Smooth muscle cell (in vitro differentiated cells): ENCODE measurements around the gene NOTCH1. TPM values are rescaled to one million over a fixed set of nuclear protein-coding genes. Genes with fewer than 3 reads are reported as not detected.

Experiments
- DNase-seq: peaks from one replicate; lab custom pipeline; 2025; ENCODE audit not compliant: unreplicated experiment; lab: John Stamatoyannopoulos, UW
- H2AFZ ChIP-seq: fragments of 200-600 bp; sonication (generic); 2 replicates; pipeline ENCODE4 v1.6.0; 2016; ENCODE audit warnings: antibody characterized with exemption, low read depth, mild to moderate bottlenecking
- H3F3A ChIP-seq: fragments of 200-600 bp; sonication (generic); 2 replicates; pipeline ENCODE4 v1.6.0; 2017; ENCODE audit warnings: antibody characterized with exemption, low read depth
- H3K27ac ChIP-seq: fragments of 200-600 bp; sonication (generic); 2 replicates; pipeline ENCODE4 v1.5.1; 2016; ENCODE audit warnings: low read depth, mild to moderate bottlenecking
- H3K27me3 ChIP-seq: fragments of 200-600 bp; sonication (generic); 2 replicates; pipeline ENCODE4 v1.6.1; 2016; ENCODE audit warnings: low read depth, mild to moderate bottlenecking
- H3K36me3 ChIP-seq: fragments of 200-600 bp; sonication (generic); 2 replicates; pipeline ENCODE4 v1.5.1; 2016; ENCODE audit warnings: low read depth
- H3K4me1 ChIP-seq: fragments of 200-600 bp; sonication (generic); 2 replicates; pipeline ENCODE4 v1.5.1; 2016; ENCODE audit warnings: low read depth
- H3K4me2 ChIP-seq: fragments of 200-600 bp; sonication (generic); 2 replicates; pipeline ENCODE4 v1.6.0; 2016; ENCODE audit warnings: mild to moderate bottlenecking
- H3K4me3 ChIP-seq: fragments of 200-600 bp; sonication (generic); 2 replicates; pipeline ENCODE4 v1.5.1; 2016; ENCODE audit warnings: mild to moderate bottlenecking
- H3K79me2 ChIP-seq: fragments of 200-600 bp; sonication (generic); 2 replicates; pipeline ENCODE4 v1.6.0; 2016; ENCODE audit warnings: low read depth, mild to moderate bottlenecking
- H3K9ac ChIP-seq: fragments of 200-600 bp; sonication (generic); 2 replicates; pipeline ENCODE4 v1.6.0; 2016; ENCODE audit warnings: low read depth
- H3K9me3 ChIP-seq: fragments of 200-600 bp; sonication (generic); replicated peaks from 2 replicates; pipeline ENCODE4 v1.5.1; 2016; ENCODE audit warnings: low read depth
- H4K20me1 ChIP-seq: fragments of 200-600 bp; sonication (generic); 2 replicates; pipeline ENCODE4 v1.6.0; 2016; ENCODE audit warnings: low read depth
- WGBS: methylation state at CpG from one replicate; pipeline ENCODE4 v1.1.7; 2016; ENCODE audit warnings: low lambda C conversion rate; 5-methylcytosine and 5-hydroxymethylcytosine counted together
- polyA plus RNA-seq: library from polyadenylated mRNA; unstranded; fragments of >200 nt; fragmentation: Nextera tagmentation; extraction: Ambion mirVana; gene quantifications from 2 replicates; pipeline ENCODE4 v1.2.1, GENCODE V29; 2016
- total RNA-seq: library from RNA; depleted of rRNA; stranded (reverse); fragments of >200 nt; gene quantifications from 2 replicates; pipeline ENCODE4 v1.2.3, GENCODE V29; 2014
- TF ChIP-seq, protein P1 (sequence below): fragments of 200-600 bp; sonication (generic); IDR thresholded peaks from 2 replicates; pipeline ENCODE4 v1.5.1; 2017; ENCODE audit warnings: borderline replicate concordance, mild to moderate bottlenecking, antibody characterized with exemption; ENCODE audit not compliant: insufficient read depth, poor library complexity, severe bottlenecking

Gene NOTCH1
- total and polyA plus RNA-seq, 2 experiments from 2014 or later, result 7.2 to 13.2 TPM

DNA sequence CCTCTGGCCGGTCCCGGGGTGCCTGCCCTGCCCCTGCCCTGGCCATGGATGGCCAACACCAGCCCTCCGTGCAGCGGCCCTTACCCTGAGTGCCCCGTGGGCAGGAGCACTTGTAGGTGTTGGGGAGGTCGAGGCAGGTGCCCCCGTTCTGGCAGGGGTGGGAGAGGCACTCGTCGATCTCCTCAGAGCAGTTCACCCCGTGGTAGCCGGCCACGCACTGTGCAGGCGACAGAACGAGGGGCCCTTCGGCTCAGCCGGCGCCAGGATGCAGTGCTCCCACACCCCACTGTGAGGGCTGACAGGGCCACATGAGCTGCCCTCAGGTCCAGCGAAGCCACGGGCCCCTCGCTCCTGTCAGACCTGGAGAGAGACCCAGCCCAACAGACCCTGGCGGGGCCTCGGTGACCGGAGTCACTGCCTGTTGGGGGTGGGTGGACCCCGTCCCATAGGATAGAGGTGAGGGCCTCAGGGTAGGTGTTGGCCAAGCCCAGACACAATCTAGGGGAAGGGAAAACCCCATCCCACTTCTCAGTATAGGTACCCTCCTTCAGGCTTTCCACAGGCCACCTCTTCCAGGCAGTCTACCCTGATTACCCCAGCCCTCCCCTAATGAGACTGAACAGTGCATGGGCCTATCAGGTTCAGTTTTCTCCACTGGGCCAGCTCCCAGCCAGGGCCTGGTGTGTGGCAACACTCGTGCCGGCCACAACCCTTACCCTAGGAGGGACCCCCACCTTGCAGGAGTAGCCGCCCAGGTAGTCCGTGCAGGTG lies 38.4 kb downstream of the NOTCH1 start:
- WGBS, result 97% methylated on average over 28 of the region's 28 CpGs
- Histone ChIP-seq H3K9me3 (no peaks in the 10 kb centered on the region), H3K4me3 (no peak overlapping the region), H3K36me3 (no peaks in the 10 kb centered on the region), H3K79me2 (no peaks in the 10 kb centered on the region), H4K20me1 (peaks cover 2% of the 10 kb centered on the region), H3K9ac (no peak overlapping the region), H3K27ac (no peak overlapping the region), H3K4me1 (no peaks in the 10 kb centered on the region), H3F3A (no peaks in the 10 kb centered on the region), H3K4me2 (no peak overlapping the region), H2AFZ (no peak overlapping the region), H3K27me3 (no peaks in the 10 kb centered on the region)
- DNase-seq, result no peak
- TF ChIP-seq, protein P1, sequence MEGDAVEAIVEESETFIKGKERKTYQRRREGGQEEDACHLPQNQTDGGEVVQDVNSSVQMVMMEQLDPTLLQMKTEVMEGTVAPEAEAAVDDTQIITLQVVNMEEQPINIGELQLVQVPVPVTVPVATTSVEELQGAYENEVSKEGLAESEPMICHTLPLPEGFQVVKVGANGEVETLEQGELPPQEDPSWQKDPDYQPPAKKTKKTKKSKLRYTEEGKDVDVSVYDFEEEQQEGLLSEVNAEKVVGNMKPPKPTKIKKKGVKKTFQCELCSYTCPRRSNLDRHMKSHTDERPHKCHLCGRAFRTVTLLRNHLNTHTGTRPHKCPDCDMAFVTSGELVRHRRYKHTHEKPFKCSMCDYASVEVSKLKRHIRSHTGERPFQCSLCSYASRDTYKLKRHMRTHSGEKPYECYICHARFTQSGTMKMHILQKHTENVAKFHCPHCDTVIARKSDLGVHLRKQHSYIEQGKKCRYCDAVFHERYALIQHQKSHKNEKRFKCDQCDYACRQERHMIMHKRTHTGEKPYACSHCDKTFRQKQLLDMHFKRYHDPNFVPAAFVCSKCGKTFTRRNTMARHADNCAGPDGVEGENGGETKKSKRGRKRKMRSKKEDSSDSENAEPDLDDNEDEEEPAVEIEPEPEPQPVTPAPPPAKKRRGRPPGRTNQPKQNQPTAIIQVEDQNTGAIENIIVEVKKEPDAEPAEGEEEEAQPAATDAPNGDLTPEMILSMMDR, result no peak

DNA sequence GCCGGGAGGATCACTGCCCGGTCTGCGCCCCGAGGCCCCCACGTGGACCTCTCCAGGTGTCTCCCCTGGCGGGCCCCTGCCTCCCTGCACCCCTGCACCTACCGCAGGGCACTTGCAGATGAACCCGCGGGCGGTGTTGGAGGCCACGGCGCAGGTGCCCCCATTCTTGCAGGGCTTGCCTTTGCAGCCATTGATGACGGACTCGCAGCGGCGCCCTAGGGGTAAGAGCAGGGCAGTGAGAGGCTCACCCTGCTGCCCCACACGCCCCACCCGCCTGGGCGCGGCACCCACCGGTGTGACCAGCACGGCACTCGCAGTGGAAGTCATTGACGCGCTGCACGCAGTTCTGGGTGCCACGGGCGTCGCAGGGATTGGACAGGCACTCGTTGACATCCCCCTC lies 39.4 kb downstream of the NOTCH1 start:
- H3K36me3 ChIP-seq, result no peaks in the 10 kb centered on the region
- H3K27ac ChIP-seq, result no peak overlapping the region
- H3K4me1 ChIP-seq, result no peaks in the 10 kb centered on the region
- DNase-seq, result no peak
- H3K27me3 ChIP-seq, result no peaks in the 10 kb centered on the region
- H2AFZ ChIP-seq, result no peak overlapping the region
- no peaks in the 10 kb centered on the region for H3K9me3 ChIP-seq
- whole genome bisulfite sequencing, result 98% methylated on average over 30 of the region's 30 CpGs
- H3K9ac ChIP-seq, result no peak overlapping the region
- no peaks in the 10 kb centered on the region for H4K20me1 ChIP-seq
- no peaks in the 10 kb centered on the region for H3F3A ChIP-seq
- H3K79me2 ChIP-seq, result no peaks in the 10 kb centered on the region
- TF ChIP-seq, protein P1, result no peak
- no peak overlapping the region for H3K4me2 ChIP-seq
- no peak overlapping the region for H3K4me3 ChIP-seq

DNA sequence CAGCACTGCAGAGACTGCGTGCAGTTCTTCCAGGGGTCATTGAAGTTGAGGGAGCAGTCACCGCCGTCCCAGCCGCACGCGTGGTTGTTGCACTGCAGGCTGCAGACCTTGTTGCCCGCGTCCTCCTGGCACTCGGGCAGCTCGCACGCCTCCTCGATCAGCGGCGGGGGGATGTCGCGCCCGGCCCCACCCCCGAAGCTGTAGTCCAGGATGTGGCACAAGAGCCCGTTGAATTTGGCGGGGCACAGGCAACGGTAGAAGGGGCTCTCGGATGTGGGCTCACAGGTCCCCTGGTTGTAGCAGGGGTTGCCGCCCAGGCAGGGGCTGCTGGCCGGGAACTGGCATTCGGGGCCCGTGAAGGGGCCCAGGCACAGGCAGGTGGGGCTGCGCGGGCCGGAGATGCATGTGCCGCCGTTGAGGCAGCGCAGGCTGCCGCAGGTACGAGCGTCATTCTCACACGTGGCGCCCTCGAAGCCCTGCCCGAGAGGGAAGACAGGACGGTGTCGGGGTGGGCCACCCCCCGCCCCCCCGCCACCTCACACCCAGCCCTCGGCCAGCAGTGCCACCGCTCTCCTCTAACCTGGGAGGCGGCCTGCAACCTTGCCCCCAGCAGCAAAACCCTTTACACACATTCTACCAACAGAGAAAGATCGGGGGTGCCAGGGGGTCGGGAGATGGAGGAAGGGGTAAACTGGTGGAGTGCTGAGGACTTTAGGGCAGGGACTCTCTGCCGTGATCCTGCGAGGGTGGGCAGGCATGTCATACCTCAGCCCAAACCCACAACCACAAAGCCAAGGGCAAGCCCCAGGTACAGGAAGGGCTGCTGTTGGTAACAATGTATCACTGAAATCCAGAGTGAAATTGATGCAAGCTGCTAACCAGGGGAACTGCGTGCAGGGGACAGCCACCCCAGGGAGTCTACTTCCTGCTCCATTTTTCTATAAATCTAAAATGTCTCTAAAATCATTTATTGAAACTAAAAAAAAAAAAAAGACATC lies 40.1 kb downstream of the NOTCH1 start:
- Histone ChIP-seq H3K27ac (no peak overlapping the region), H2AFZ (no peak overlapping the region), H3K4me1 (no peaks in the 10 kb centered on the region), H4K20me1 (no peaks in the 10 kb centered on the region), H3K9me3 (no peaks in the 10 kb centered on the region), H3K9ac (no peak overlapping the region), H3F3A (no peaks in the 10 kb centered on the region), H3K4me3 (no peak overlapping the region), H3K79me2 (no peaks in the 10 kb centered on the region), H3K36me3 (no peaks in the 10 kb centered on the region), H3K27me3 (no peaks in the 10 kb centered on the region), H3K4me2 (no peak overlapping the region)
- TF ChIP-seq, protein P1, result no peak
- WGBS, result 96% methylated on average over 50 of the region's 51 CpGs
- DNase-seq, result no peak
